Mesenchymal stem cell (in vitro differentiated cells and primary cell): Measurements from ENCODE around the gene TTC1.

ENCODE experiments used
- DNase-seq: peaks from one replicate; pipeline ENCODE4 v3.0.0-alpha.2; 2013
- H2AFZ ChIP-seq: one replicate; pipeline ENCODE4 v1.6.1; 2013; ENCODE audit warnings: low read depth, mild to moderate bottlenecking, control low read depth, inconsistent platforms, low read length, moderate library complexity
- H2AK5ac ChIP-seq: 2 replicates; pipeline ENCODE4 v1.6.1; 2013; ENCODE audit warnings: low read length, moderate library complexity, mild to moderate bottlenecking, inconsistent platforms; ENCODE audit not compliant: severe bottlenecking
- H2BK120ac ChIP-seq: one replicate; pipeline ENCODE4 v1.6.1; 2013; ENCODE audit warnings: low read depth, mild to moderate bottlenecking, inconsistent platforms, low read length, moderate library complexity
- H2BK12ac ChIP-seq, 2 experiments: one replicate each; pipeline ENCODE4 v1.6.1; 2013; ENCODE audit warnings: inconsistent platforms in 2 of 2, low read length in 2 of 2, mild to moderate bottlenecking in 2 of 2, moderate library complexity in 2 of 2, control low read depth in 1 of 2
- H2BK15ac ChIP-seq: one replicate; pipeline ENCODE4 v1.6.1; 2013; ENCODE audit warnings: mild to moderate bottlenecking, low read depth, inconsistent platforms; ENCODE audit not compliant: poor library complexity, severe bottlenecking
- H2BK5ac ChIP-seq: 2 replicates; pipeline ENCODE4 v1.6.1; 2013; ENCODE audit warnings: low read depth, mild to moderate bottlenecking, low read length, control low read depth, inconsistent platforms; ENCODE audit not compliant: poor library complexity, severe bottlenecking
- H3K14ac ChIP-seq, 2 experiments: one replicate each; pipeline ENCODE4 v1.6.1; 2013; ENCODE audit warnings: inconsistent platforms in 2 of 2, low read length in 2 of 2, control low read depth in 1 of 2, mild to moderate bottlenecking in 1 of 2, moderate library complexity in 1 of 2
- H3K18ac ChIP-seq, 2 experiments: one replicate each; pipeline ENCODE4 v1.6.1; 2013; ENCODE audit warnings: inconsistent platforms in 2 of 2, low read length in 2 of 2, control low read depth in 1 of 2, low read depth in 1 of 2, mild to moderate bottlenecking in 1 of 2
- H3K23ac ChIP-seq, 2 experiments: one replicate each; pipeline ENCODE4 v1.6.1; 2013; ENCODE audit warnings: inconsistent platforms in 2 of 2, low read length in 2 of 2, mild to moderate bottlenecking in 2 of 2, moderate library complexity in 2 of 2, control low read depth in 1 of 2
- H3K27ac ChIP-seq: 2 replicates; pipeline ENCODE4 v1.5.1; 2013; ENCODE audit warnings: mild to moderate bottlenecking, moderate library complexity, low read length, control low read depth, inconsistent platforms; ENCODE audit not compliant: poor library complexity, severe bottlenecking
- H3K27me3 ChIP-seq, 2 experiments: 2 replicates each; pipeline versions ENCODE4 v1.6.1 to v1.7.0; 2013; ENCODE audit warnings: low read length in 2 of 2, mild to moderate bottlenecking in 2 of 2, moderate library complexity in 2 of 2, control low read depth in 1 of 2, inconsistent platforms in 1 of 2; ENCODE audit not compliant: control insufficient read depth in 1 of 2, insufficient read depth in 1 of 2
- H3K36me3 ChIP-seq, 2 experiments: 2 replicates each; pipeline versions ENCODE4 v1.6.1 to v1.7.0; 2013; ENCODE audit warnings: low read length in 2 of 2, control low read depth in 1 of 2, inconsistent platforms in 1 of 2, low read depth in 1 of 2, mild to moderate bottlenecking in 1 of 2; ENCODE audit not compliant: insufficient read depth in 2 of 2, control insufficient read depth in 1 of 2
- H3K4ac ChIP-seq, 2 experiments: one replicate each; pipeline ENCODE4 v1.6.1; 2013; ENCODE audit warnings: inconsistent platforms in 2 of 2, low read length in 2 of 2, mild to moderate bottlenecking in 2 of 2, moderate library complexity in 2 of 2, control low read depth in 1 of 2, low read depth in 1 of 2
- H3K4me1 ChIP-seq: 2 replicates; pipeline ENCODE4 v1.6.1; 2013; ENCODE audit warnings: low read depth, low read length, control low read depth; ENCODE audit not compliant: control insufficient read depth, insufficient read depth
- H3K4me2 ChIP-seq: 2 replicates; pipeline ENCODE4 v1.6.1; 2013; ENCODE audit warnings: low read length, mild to moderate bottlenecking, inconsistent platforms; ENCODE audit not compliant: poor library complexity, severe bottlenecking
- H3K4me3 ChIP-seq, 2 experiments: 2 replicates each; pipeline versions ENCODE4 v1.5.1 to v1.7.0; 2013; ENCODE audit warnings: low read length in 2 of 2, mild to moderate bottlenecking in 2 of 2, control low read depth in 1 of 2, low read depth in 1 of 2; ENCODE audit not compliant: insufficient read depth in 1 of 2
- H3K79me1 ChIP-seq: replicated peaks from 2 replicates; pipeline ENCODE4 v1.6.1; 2013; ENCODE audit warnings: mild to moderate bottlenecking, control low read depth, low read length, inconsistent platforms; ENCODE audit not compliant: poor library complexity, severe bottlenecking
- H3K9ac ChIP-seq: 2 replicates; pipeline ENCODE4 v1.7.0; 2013; ENCODE audit warnings: mild to moderate bottlenecking, low read length, moderate library complexity
- H3K9me3 ChIP-seq: 2 replicates; pipeline ENCODE4 v1.7.0; 2013; ENCODE audit warnings: mild to moderate bottlenecking, low read length; ENCODE audit not compliant: control insufficient read depth
- H4K8ac ChIP-seq: one replicate; pipeline ENCODE4 v1.6.1; 2013; ENCODE audit warnings: inconsistent platforms, mild to moderate bottlenecking, low read length, moderate library complexity
- H4K91ac ChIP-seq: one replicate; pipeline ENCODE4 v1.6.1; 2013; ENCODE audit warnings: mild to moderate bottlenecking, low read length, inconsistent platforms
- WGBS: methylation state at CpG from one replicate; pipeline ENCODE4 v1.1.7; 2013; ENCODE audit warnings: mixed read lengths; 5-methylcytosine and 5-hydroxymethylcytosine counted together

Gene TTC1

GRCh38 chr5:160029004-160029403, 20.1 kb downstream of the TTC1 start:
- Histone ChIP-seq H3K4me3 (no peak overlapping the region), H2BK12ac (no peak overlapping the region), H3K4ac (no peak overlapping the region), H3K9me3 (no peaks in the 10 kb centered on the region), H3K4me2 (no peak overlapping the region), H2BK5ac (no peak overlapping the region), H4K91ac (no peak overlapping the region), H2AK5ac (no peak overlapping the region), H3K79me1 (peaks cover 26% of the 10 kb centered on the region), H3K4me1 (no peaks in the 10 kb centered on the region), H3K9ac (no peak overlapping the region), H3K27me3 (no peaks in the 10 kb centered on the region), H4K8ac (no peak overlapping the region), H3K14ac (no peak overlapping the region), H2AFZ (no peak overlapping the region), H3K27ac (no peak overlapping the region), H3K18ac (no peak overlapping the region), H3K23ac (no peak overlapping the region), H2BK15ac (no peak overlapping the region), H3K36me3 (peaks cover 8 to 50% of the 10 kb centered on the region in 2 experiments), H2BK120ac (no peak overlapping the region)
- no CpG with 5 or more reads among the region's 1 CpG for WGBS
- peak; percentile 30 for DNase-seq

GRCh38 chr5:160029540-160030139, 20.7 kb downstream of the TTC1 start:
- Histone ChIP-seq H3K27ac (no peak overlapping the region), H3K4me1 (no peaks in the 10 kb centered on the region), H4K91ac (no peak overlapping the region), H2BK15ac (no peak overlapping the region), H3K79me1 (peaks cover 24% of the 10 kb centered on the region), H2AK5ac (no peak overlapping the region), H3K36me3 (peaks cover 8 to 56% of the 10 kb centered on the region in 2 experiments), H3K23ac (no peak overlapping the region), H3K9ac (no peak overlapping the region), H2BK12ac (no peak overlapping the region), H2AFZ (no peak overlapping the region), H3K9me3 (no peaks in the 10 kb centered on the region), H3K18ac (no peak overlapping the region), H2BK5ac (no peak overlapping the region), H3K4ac (no peak overlapping the region), H4K8ac (no peak overlapping the region), H3K4me3 (no peak overlapping the region), H2BK120ac (no peak overlapping the region), H3K14ac (no peak overlapping the region), H3K4me2 (no peak overlapping the region), H3K27me3 (no peaks in the 10 kb centered on the region)
- no peak for DNase-seq
- no CpG with 5 or more reads among the region's 3 CpGs for WGBS

- no peak overlapping the region for H2BK120ac ChIP-seq
- no peak overlapping the region for H3K14ac ChIP-seq
- H3K18ac ChIP-seq: no peak overlapping the region
- peak; percentile 74 for DNase-seq
- H2AFZ ChIP-seq: no peak overlapping the region
- H2BK12ac ChIP-seq: no peak overlapping the region
- no peak overlapping the region for H2BK15ac ChIP-seq
- H4K91ac ChIP-seq: no peak overlapping the region
- H3K27me3 ChIP-seq: no peaks in the 10 kb centered on the region
- H3K4me1 ChIP-seq: no peaks in the 10 kb centered on the region
- H3K36me3 ChIP-seq: peaks cover 7 to 62% of the 10 kb centered on the region in 2 experiments
- H2BK5ac ChIP-seq: no peak overlapping the region
- H3K4me2 ChIP-seq: no peak overlapping the region
- H4K8ac ChIP-seq: no peak overlapping the region
- H3K9ac ChIP-seq: peak overlapping the region; percentile 34
- H3K4ac ChIP-seq: no peak overlapping the region
- H3K79me1 ChIP-seq: peaks cover 22% of the 10 kb centered on the region
- H2AK5ac ChIP-seq: no peak overlapping the region
- H3K27ac ChIP-seq: peak overlapping the region; percentile 61
- no peaks in the 10 kb centered on the region for H3K9me3 ChIP-seq
- H3K4me3 ChIP-seq: peak overlapping the region in 1 of 2 experiments; percentile 26
- H3K23ac ChIP-seq: no peak overlapping the region
- WGBS: 92% methylated on average over 3 of the region's 3 CpGs
Observed at GRCh38 chr5:160030631-160031377, 21.9 kb downstream of the TTC1 start.

- Histone ChIP-seq H2AFZ (no peak overlapping the region), H3K4me1 (no peaks in the 10 kb centered on the region), H3K18ac (no peak overlapping the region), H3K4ac (no peak overlapping the region), H3K23ac (no peak overlapping the region), H3K27ac (no peak overlapping the region), H2BK120ac (no peak overlapping the region), H3K79me1 (peaks cover 20% of the 10 kb centered on the region), H3K9me3 (no peaks in the 10 kb centered on the region), H3K14ac (no peak overlapping the region), H3K36me3 (peaks cover 5 to 68% of the 10 kb centered on the region in 2 experiments), H2BK5ac (no peak overlapping the region), H2BK12ac (no peak overlapping the region), H4K8ac (no peak overlapping the region), H2BK15ac (no peak overlapping the region), H3K4me2 (no peak overlapping the region), H2AK5ac (no peak overlapping the region), H3K4me3 (no peak overlapping the region), H4K91ac (no peak overlapping the region), H3K9ac (no peak overlapping the region), H3K27me3 (no peaks in the 10 kb centered on the region)
- no peak for DNase-seq
- WGBS: 100% methylated on average over 4 of the region's 4 CpGs
Observed at GRCh38 chr5:160033546-160034252, 24.8 kb downstream of the TTC1 start.
